ENCODE measurements around the gene PRDM16. TPM values are rescaled to one million over a fixed set of nuclear protein-coding genes. Genes with fewer than 3 reads are reported as not detected.

The PRDM16 gene
- total RNA-seq, 1 experiment from 2014 or later, result 6.1 TPM

DNA sequence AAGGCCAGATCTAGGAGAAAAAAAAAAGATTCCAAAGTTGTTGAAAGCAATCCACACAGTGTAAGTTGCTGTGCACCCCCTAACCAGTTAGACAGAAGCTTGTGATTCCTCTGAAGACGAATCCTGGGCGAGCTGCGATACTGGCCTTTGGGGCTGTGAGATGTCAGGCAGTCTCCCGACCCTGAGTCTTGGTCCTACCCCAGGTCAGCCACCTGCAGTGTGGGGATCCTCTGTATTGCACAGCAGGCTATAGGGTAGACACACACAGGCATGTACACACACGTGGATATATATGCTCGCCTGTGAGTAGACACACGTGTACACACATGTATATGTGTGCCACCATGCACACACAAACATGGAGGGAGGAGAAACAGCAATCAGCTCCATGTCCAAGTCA lies 34.8 kb upstream of the PRDM16 start:
- no peaks in the 10 kb centered on the region for H3K79me2 ChIP-seq (ENCODE audit: insufficient read depth, low read length)
- RAD21 ChIA-PET (ENCODE audit: low non-redundant PET in 1 of 2, low total read pairs in 2 of 2, uncharacterized antibody in 2 of 2, unreplicated experiment in 2 of 2), result no interaction called here
- H4K20me1 ChIP-seq (ENCODE audit: insufficient read depth), result no peaks in the 10 kb centered on the region
- POLR2A ChIA-PET, result no interaction called here
- H3K9me2 ChIP-seq (ENCODE audit: insufficient read depth), result no peaks in the 10 kb centered on the region
- CTCF ChIA-PET, result no interaction called here
- no peaks in the 10 kb centered on the region for H3K9me3 ChIP-seq (ENCODE audit: control insufficient read depth in 1 of 2, insufficient read depth in 1 of 2, low read depth in 1 of 2, low read length in 2 of 2)
- H3K27me3 ChIP-seq (ENCODE audit: insufficient read depth, low read length), result peaks cover 15% of the 10 kb centered on the region; the same call in 1 of the 2 replicates
- no peaks in the 10 kb centered on the region for H3K36me3 ChIP-seq (ENCODE audit: control insufficient read depth in 1 of 2, insufficient read depth in 2 of 2, low read length in 2 of 2)
- BruUV-seq (replicated peaks), result no TSS peak
- TF ChIP-seq POLR2AphosphoS5 (IDR thresholded peaks at IDR 0.05; ENCODE audit: low read depth, low read length) (no peak), EZH2phosphoT487 (IDR thresholded peaks at IDR 0.05; ENCODE audit: borderline replicate concordance) (no peak), MAX (IDR thresholded peaks at IDR 0.05) (no peak), RAD21 (IDR thresholded peaks at IDR 0.05; ENCODE audit: low read depth) (no peak), FOSL1 (IDR thresholded peaks at IDR 0.05; ENCODE audit: low read depth) (no peak), EZH2 (IDR thresholded peaks at IDR 0.05) (no peak), EGR1 (IDR thresholded peaks at IDR 0.05; ENCODE audit: low read depth) (no peak), CEBPB (IDR thresholded peaks at IDR 0.05; ENCODE audit: low read depth) (no peak)
- no peak overlapping the region for H3K9ac ChIP-seq (ENCODE audit: low read length)
- H2AFZ ChIP-seq (ENCODE audit: low read depth, low read length, poor library complexity, severe bottlenecking), result no peak overlapping the region
- no peak overlapping the region for H3K27ac ChIP-seq (ENCODE audit: low read depth, low read length)
- H3K4me1 ChIP-seq (ENCODE audit: control insufficient read depth in 1 of 2, insufficient read depth in 2 of 2, low read length in 2 of 2), result no peaks in the 10 kb centered on the region
- intact Hi-C loops (cut with micrococcal nuclease), result no loop called here
- no peak for ATAC-seq
- DNase-seq (ENCODE audit: low read depth, low spot score), result no peak
- H3K4me2 ChIP-seq (ENCODE audit: low read length), result no peak overlapping the region
- no peak overlapping the region for H3K4me3 ChIP-seq (replicated peaks in 1 of 2; ENCODE audit: low read depth in 1 of 2, low read length in 2 of 2)

- ATAC-seq (no peak), DNase-seq (ENCODE audit: low read depth, low spot score) (no peak)
- Histone ChIP-seq H3K27me3 (ENCODE audit: insufficient read depth, low read length) (peaks cover 15% of the 10 kb centered on the region; the same call in 1 of the 2 replicates), H3K79me2 (ENCODE audit: insufficient read depth, low read length) (no peaks in the 10 kb centered on the region), H3K27ac (ENCODE audit: low read depth, low read length) (no peak overlapping the region), H3K9ac (ENCODE audit: low read length) (no peak overlapping the region), H2AFZ (ENCODE audit: low read depth, low read length, poor library complexity, severe bottlenecking) (no peak overlapping the region), H3K9me2 (ENCODE audit: insufficient read depth) (no peaks in the 10 kb centered on the region), H3K36me3 (ENCODE audit: control insufficient read depth in 1 of 2, insufficient read depth in 2 of 2, low read length in 2 of 2) (no peaks in the 10 kb centered on the region), H3K4me1 (ENCODE audit: control insufficient read depth in 1 of 2, insufficient read depth in 2 of 2, low read length in 2 of 2) (no peaks in the 10 kb centered on the region), H3K9me3 (ENCODE audit: control insufficient read depth in 1 of 2, insufficient read depth in 1 of 2, low read depth in 1 of 2, low read length in 2 of 2) (no peaks in the 10 kb centered on the region), H4K20me1 (ENCODE audit: insufficient read depth) (no peaks in the 10 kb centered on the region), H3K4me3 (replicated peaks in 1 of 2; ENCODE audit: low read depth in 1 of 2, low read length in 2 of 2) (no peak overlapping the region), H3K4me2 (ENCODE audit: low read length) (no peak overlapping the region)
- ChIA-PET CTCF (no interaction called here), RAD21 (ENCODE audit: low non-redundant PET in 1 of 2, low total read pairs in 2 of 2, uncharacterized antibody in 2 of 2, unreplicated experiment in 2 of 2) (interaction anchor here in 1 of 2 experiments (0.6 kb wide), 1 partner anchor 64 kb away, joined by 3 read pairs; no protein-coding TSS in a partner anchor), POLR2A (no interaction called here)
- no TSS peak for BruUV-seq (replicated peaks)
- TF ChIP-seq FOSL1 (IDR thresholded peaks at IDR 0.05; ENCODE audit: low read depth), result no peak
- TF ChIP-seq YY1 (IDR thresholded peaks at IDR 0.05; ENCODE audit: extremely low read depth, insufficient replicate concordance, low read depth, low read length), result no peak
- no peak for TF ChIP-seq SIN3A (IDR thresholded peaks at IDR 0.05; ENCODE audit: low read depth)
- no peak for TF ChIP-seq CTCF (IDR thresholded peaks at IDR 0.05 in 2 of 3, conservative IDR thresholded peaks at IDR 0.05 in 1 of 3; ENCODE audit: borderline replicate concordance in 1 of 3, insufficient read depth in 1 of 3, low read depth in 2 of 3, low read length in 2 of 3)
- TF ChIP-seq, protein P1, sequence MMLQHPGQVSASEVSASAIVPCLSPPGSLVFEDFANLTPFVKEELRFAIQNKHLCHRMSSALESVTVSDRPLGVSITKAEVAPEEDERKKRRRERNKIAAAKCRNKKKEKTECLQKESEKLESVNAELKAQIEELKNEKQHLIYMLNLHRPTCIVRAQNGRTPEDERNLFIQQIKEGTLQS (IDR thresholded peaks at IDR 0.05), result no peak
- no peak for TF ChIP-seq CBX3 (IDR thresholded peaks at IDR 0.05; ENCODE audit: low read depth)
- TF ChIP-seq ELF1 (IDR thresholded peaks at IDR 0.05; ENCODE audit: borderline replicate concordance, low read depth), result no peak
- TF ChIP-seq TCF7L2 (IDR thresholded peaks at IDR 0.05; ENCODE audit: borderline replicate concordance, extremely low read depth, insufficient read depth, insufficient read length), result no peak
- no peak for TF ChIP-seq EGR1 (IDR thresholded peaks at IDR 0.05; ENCODE audit: low read depth)
- no peak for TF ChIP-seq ZNF274 (IDR thresholded peaks at IDR 0.05; ENCODE audit: low read depth, low read length)
- TF ChIP-seq RAD21 (IDR thresholded peaks at IDR 0.05; ENCODE audit: low read depth), result no peak
- intact Hi-C loops (cut with micrococcal nuclease), result no loop called here
Measured at GRCh38 chr1:3034728-3035562, 34.1 kb upstream of the PRDM16 start.
